HepG2 (cell line): Measurements from ENCODE around the gene LTBR. TPM values are rescaled to one million over a fixed set of nuclear protein-coding genes. Genes with fewer than 3 reads are reported as not detected.

Experiments used
- BRF2 ChIP-seq: sonication (generic); formaldehyde crosslinking; IDR thresholded peaks from 2 replicates; pipeline ENCODE4 v1.8.1; 2022; ENCODE audit warnings: mild to moderate bottlenecking, missing genetic modification reagents
- CBX1 ChIP-seq: IDR thresholded peaks from one replicate; pipeline ENCODE4 v1.6.1; 2016; ENCODE audit warnings: antibody characterized with exemption, low read depth
- HNF1A ChIP-seq, 2 experiments: sonication (generic) in 1 of 2; formaldehyde crosslinking in 1 of 2; IDR thresholded peaks; 2 replicates each; pipeline versions ENCODE4 v1.4.0 to v1.6.1; 2016 to 2020; ENCODE audit warnings: borderline replicate concordance in 1 of 2, low read depth in 1 of 2, mild to moderate bottlenecking in 1 of 2, missing genetic modification reagents in 1 of 2
- NCOA1 ChIP-seq: sonication (generic); formaldehyde crosslinking; IDR thresholded peaks from 2 replicates; pipeline ENCODE4 v1.9.0; 2021; ENCODE audit warnings: missing genetic modification reagents
- NFE2L1 ChIP-seq: sonication (generic); formaldehyde crosslinking; IDR thresholded peaks from 2 replicates; pipeline ENCODE4 v1.4.0; 2020; ENCODE audit warnings: missing genetic modification reagents, mild to moderate bottlenecking, borderline replicate concordance
- ONECUT2 ChIP-seq: sonication (generic); formaldehyde crosslinking; IDR thresholded peaks from 2 replicates; pipeline ENCODE4 v1.4.0; 2020; ENCODE audit warnings: missing genetic modification reagents
- RCOR2 ChIP-seq: IDR thresholded peaks from 2 replicates; pipeline ENCODE4 v1.6.1; 2016; ENCODE audit warnings: missing biosample characterization, missing genetic modification reagents
- SALL2 ChIP-seq: sonication (generic); formaldehyde crosslinking; IDR thresholded peaks from 2 replicates; pipeline ENCODE4 v1.8.1; 2023; ENCODE audit warnings: mild to moderate bottlenecking, missing genetic modification reagents, inconsistent platforms
- SIN3B ChIP-seq: fragments of 150-350 bp; IDR thresholded peaks from 2 replicates; pipeline ENCODE4 v1.6.1; 2014; ENCODE audit warnings: low read length
- SMYD3 ChIP-seq: sonication (generic); formaldehyde crosslinking; IDR thresholded peaks from 2 replicates; pipeline ENCODE4 v1.8.1; 2023; ENCODE audit warnings: mild to moderate bottlenecking, missing genetic modification reagents
- SNAI1 ChIP-seq: sonication (generic); formaldehyde crosslinking; IDR thresholded peaks from 2 replicates; pipeline ENCODE4 v1.5.0; 2020; ENCODE audit warnings: mild to moderate bottlenecking, missing genetic modification reagents, borderline replicate concordance
- ZNF430 ChIP-seq: sonication (generic); formaldehyde crosslinking; IDR thresholded peaks from 2 replicates; pipeline ENCODE4 v1.9.0; 2021; ENCODE audit warnings: mild to moderate bottlenecking, missing genetic modification reagents
- ZNF441 ChIP-seq: sonication (generic); formaldehyde crosslinking; IDR thresholded peaks from 2 replicates; pipeline ENCODE4 v1.7.0; 2021; ENCODE audit warnings: missing genetic modification reagents, borderline replicate concordance
- ZNF678 ChIP-seq: sonication (generic); formaldehyde crosslinking; IDR thresholded peaks from 2 replicates; pipeline ENCODE4 v1.4.0; 2020; ENCODE audit warnings: mild to moderate bottlenecking, missing genetic modification reagents
- ZNF850 ChIP-seq: sonication (generic); formaldehyde crosslinking; conservative IDR thresholded peaks from 2 replicates; pipeline ENCODE4 v1.9.0; 2021; ENCODE audit warnings: mild to moderate bottlenecking, missing genetic modification reagents
- ZNF879 ChIP-seq: sonication (generic); formaldehyde crosslinking; IDR thresholded peaks from 2 replicates; pipeline ENCODE4 v1.8.1; 2023; ENCODE audit warnings: missing genetic modification reagents
- ZSCAN9 ChIP-seq: IDR thresholded peaks from 2 replicates; pipeline ENCODE4 v1.6.1; 2016; ENCODE audit warnings: borderline replicate concordance
- ZUFSP ChIP-seq: sonication (generic); formaldehyde crosslinking; IDR thresholded peaks from 2 replicates; pipeline ENCODE4 v1.9.0; 2021; ENCODE audit warnings: missing genetic modification reagents, mild to moderate bottlenecking, borderline replicate concordance
- ZXDC ChIP-seq: sonication (generic); formaldehyde crosslinking; IDR thresholded peaks from 2 replicates; pipeline ENCODE4 v1.5.0; 2020; ENCODE audit warnings: mild to moderate bottlenecking, missing genetic modification reagents
- polyA plus RNA-seq, 8 experiments: library from polyadenylated mRNA; depleted of rRNA in 3 of 8; stranded (reverse) in 7 of 8; unstranded in 1 of 8; fragments of >200 nt; fragmentation: Illumina TruSeq in 4 of 8; extraction: Trizol in 4 of 8; gene quantifications; 2 replicates each; pipeline versions ENCODE4 v1.2.1 to v1.2.3, GENCODE V29; 2011 to 2016; ENCODE audit warnings: low read depth in 4 of 8, missing spikeins in 1 of 8, mixed read lengths in 1 of 8; ENCODE audit not compliant: insufficient read depth in 1 of 8
- total RNA-seq, 5 experiments: library from RNA; depleted of rRNA; stranded (reverse); fragments of >200 nt; fragmentation: Illumina TruSeq; extraction: Trizol; gene quantifications; 2 replicates each; pipeline ENCODE4 v1.2.3, GENCODE V29; 2016; ENCODE audit warnings: low read depth in 1 of 5

Gene LTBR
- total and polyA plus RNA-seq, 2 of the 13 experiments (the other 11 are each of a cell fraction or from before 2014, with no cell fraction given): 31.4 to 34.8 TPM

- TF ChIP-seq ONECUT2 (CRISPR knock-in tag) (0 out of 2 replicates have a peak, but pooled peaks have one; percentile 18), ZNF850 (no peak), HNF1A (IDR thresholded peaks at IDR 0.05; ENCODE audit: low read depth) (no peak), HNF1A (CRISPR knock-in tag; IDR thresholded peaks at IDR 0.05; ENCODE audit: borderline replicate concordance) (no peak), ZXDC (CRISPR knock-in tag) (0 out of 2 replicates have a peak, but pooled peaks have one; percentile 9), BRF2 (CRISPR knock-in tag) (no peak), ZNF678 (no peak), NCOA1 (no peak; the same call in 1 of the 2 replicates), SIN3B (no peak), SNAI1 (peak; percentile 36; the same call in 1 of the 2 replicates), SALL2 (CRISPR knock-in tag) (peak; percentile 57; the same call in 1 of the 2 replicates), ZNF879 (CRISPR knock-in tag) (no peak), ZUFSP (CRISPR knock-in tag) (no peak), SMYD3 (CRISPR knock-in tag) (no peak), ZSCAN9 (no peak), ZNF430 (CRISPR knock-in tag) (0 out of 2 replicates have a peak, but pooled peaks have one; percentile 30), RCOR2 (no peak), ZNF441 (CRISPR knock-in tag) (peak; percentile 30; the same call in 1 of the 2 replicates), CBX1 (no peak), NFE2L1 (no peak)
Measured at GRCh38 chr12:6384499-6385436, 806 bp downstream of the LTBR start (continued).
